Panc1 (cell line): ENCODE data around the gene KCNMA1. TPM values are rescaled to one million over a fixed set of nuclear protein-coding genes. Genes with fewer than 3 reads are reported as not detected.

Source experiments
- ATAC-seq: fragments of 200-7000 bp; cut with Tn5 transposase; 2 replicates; pipeline ENCODE4 v1.9.1; 2020; ENCODE audit warnings: mild to moderate bottlenecking, moderate library complexity
- BruUV-seq: library from RNA; stranded (reverse); fragments of 400-500 nt; replicated peaks from 2 replicates; lab custom pipeline; 2021; lab: Mats Ljungman, UMichigan
- CTCF ChIA-PET: fragments of 300-600 bp; sonication (Branson Sonifier 250); formaldehyde crosslinking; loops from one replicate; lab custom pipeline; 2022; ENCODE audit warnings: antibody characterized with exemption; lab: Charles Lee
- POLR2A ChIA-PET: fragments of 300-600 bp; sonication (Branson Sonifier 250); formaldehyde crosslinking; loops from one replicate; lab custom pipeline; 2022; ENCODE audit warnings: antibody characterized with exemption; lab: Charles Lee
- DNase-seq: peaks from one replicate; pipeline ENCODE4 v3.0.0-alpha.2; 2010; ENCODE audit warnings: low read depth, low spot score
- H3K27ac ChIP-seq: 2 replicates; pipeline ENCODE4 v1.5.1; 2011; ENCODE audit warnings: mild to moderate bottlenecking, low read length, inconsistent platforms
- H3K27me3 ChIP-seq: fragments of 200-500 bp; sonication (Bioruptor generic); 2 replicates; pipeline ENCODE4 v1.6.0; 2014; ENCODE audit warnings: low read length, inconsistent platforms; ENCODE audit not compliant: control insufficient read depth, insufficient read depth
- H3K36me3 ChIP-seq: fragments of 200-500 bp; sonication (Bioruptor generic); 2 replicates; pipeline ENCODE4 v1.5.1; 2014; ENCODE audit warnings: inconsistent platforms, mild to moderate bottlenecking, low read length, moderate library complexity; ENCODE audit not compliant: control insufficient read depth, insufficient read depth
- H3K4me1 ChIP-seq: 2 replicates; pipeline ENCODE4 v1.5.1; 2011; ENCODE audit warnings: inconsistent platforms, mild to moderate bottlenecking, low read length, moderate library complexity; ENCODE audit not compliant: control insufficient read depth, insufficient read depth
- H3K4me3 ChIP-seq, 2 experiments: 2 replicates each; pipeline ENCODE4 v1.5.1; 2011 to 2012; ENCODE audit warnings: low read depth in 2 of 2, low read length in 2 of 2, mild to moderate bottlenecking in 2 of 2, inconsistent platforms in 1 of 2, moderate library complexity in 1 of 2
- H3K9me3 ChIP-seq: fragments of 200-500 bp; sonication (Bioruptor generic); 2 replicates; pipeline ENCODE4 v1.5.1; 2014; ENCODE audit warnings: low read depth, mild to moderate bottlenecking, inconsistent platforms, low read length, moderate library complexity; ENCODE audit not compliant: control insufficient read depth, insufficient read depth
- POLR2AphosphoS5 ChIP-seq: IDR thresholded peaks from 2 replicates; pipeline ENCODE4 v1.6.1; 2012; ENCODE audit warnings: mild to moderate bottlenecking, low read depth, low read length, moderate library complexity
- REST ChIP-seq, 2 experiments: IDR thresholded peaks; 2 replicates each; pipeline ENCODE4 v1.6.1; 2011 to 2012; ENCODE audit warnings: low read depth in 2 of 2, control low read depth in 1 of 2, low read length in 1 of 2, mild to moderate bottlenecking in 1 of 2, moderate library complexity in 1 of 2; ENCODE audit not compliant: insufficient read depth in 1 of 2
- SIN3A ChIP-seq: IDR thresholded peaks from 2 replicates; pipeline ENCODE4 v1.6.1; 2012; ENCODE audit warnings: low read depth, mild to moderate bottlenecking, low read length, moderate library complexity, borderline replicate concordance; ENCODE audit not compliant: insufficient read depth
- TCF7L2 ChIP-seq: IDR thresholded peaks from 2 replicates; pipeline ENCODE4 v1.6.1; 2011; ENCODE audit warnings: mild to moderate bottlenecking, low read depth, low read length, inconsistent platforms
- in situ Hi-C: cut with HindIII; loops from 2 replicates; pipeline ENCODE4 v1.10.0; 2016; ENCODE audit warnings: low sequenced_read_pairs, low pct_unique_long_range_greater_than_20kb
- intact Hi-C: fragments of 100-400 bp; cut with micrococcal nuclease; formaldehyde crosslinking; loops from one replicate; pipeline ENCODE4 v1.10.0; 2022; ENCODE audit not compliant: unreplicated experiment
- total RNA-seq: library from RNA; stranded (reverse); gene quantifications from one replicate; pipeline ENCODE4 v1.2.1, GENCODE V29; 2021; ENCODE audit not compliant: unreplicated experiment
- TF ChIP-seq, protein P1 (sequence below): fragments of 450-650 bp; IDR thresholded peaks from 2 replicates; pipeline ENCODE4 v1.5.1; 2017; ENCODE audit warnings: mild to moderate bottlenecking

Gene KCNMA1
- total RNA-seq, 1 experiment from 2014 or later: 91.9 TPM

DNA sequence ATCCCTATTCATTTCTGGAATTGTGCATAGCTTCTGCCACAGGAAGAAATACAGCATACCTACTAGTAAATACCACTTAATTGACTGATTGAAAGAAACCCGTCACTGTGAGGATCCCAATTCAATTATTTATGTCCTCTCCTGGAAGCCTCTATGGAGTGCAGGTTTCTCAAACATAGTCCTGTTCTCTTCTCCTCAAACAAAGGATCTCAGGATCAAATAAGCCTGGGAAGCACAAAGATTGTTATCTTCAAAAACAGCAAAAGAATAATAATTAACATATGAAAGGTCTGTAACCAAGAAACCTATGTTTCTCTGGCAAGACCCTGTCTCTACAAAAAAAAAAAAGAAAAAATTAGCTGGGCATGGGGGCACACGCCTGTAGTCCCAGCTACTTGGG, 127.3 kb downstream of the KCNMA1 start:
- ChIA-PET CTCF (no interaction called here), POLR2A (interaction anchor here (0.6 to 0.7 kb wide), 2 partner anchors 66 to 110 kb away, joined by 4 to 6 read pairs; no protein-coding TSS in a partner anchor)
- DNase-seq (no peak), ATAC-seq (no peak)
- Histone ChIP-seq H3K27me3 (no peaks in the 10 kb centered on the region), H3K9me3 (no peaks in the 10 kb centered on the region), H3K4me1 (peaks cover 89% of the 10 kb centered on the region), H3K4me3 (no peak overlapping the region), H3K36me3 (no peaks in the 10 kb centered on the region), H3K27ac (peak overlapping the region; percentile 55)
- in situ Hi-C loops (no loop called here), intact Hi-C loops (loop anchor here (5.0 kb wide), 1 partner anchor 118 kb away; no protein-coding TSS in a partner anchor)
- TF ChIP-seq, protein P1, sequence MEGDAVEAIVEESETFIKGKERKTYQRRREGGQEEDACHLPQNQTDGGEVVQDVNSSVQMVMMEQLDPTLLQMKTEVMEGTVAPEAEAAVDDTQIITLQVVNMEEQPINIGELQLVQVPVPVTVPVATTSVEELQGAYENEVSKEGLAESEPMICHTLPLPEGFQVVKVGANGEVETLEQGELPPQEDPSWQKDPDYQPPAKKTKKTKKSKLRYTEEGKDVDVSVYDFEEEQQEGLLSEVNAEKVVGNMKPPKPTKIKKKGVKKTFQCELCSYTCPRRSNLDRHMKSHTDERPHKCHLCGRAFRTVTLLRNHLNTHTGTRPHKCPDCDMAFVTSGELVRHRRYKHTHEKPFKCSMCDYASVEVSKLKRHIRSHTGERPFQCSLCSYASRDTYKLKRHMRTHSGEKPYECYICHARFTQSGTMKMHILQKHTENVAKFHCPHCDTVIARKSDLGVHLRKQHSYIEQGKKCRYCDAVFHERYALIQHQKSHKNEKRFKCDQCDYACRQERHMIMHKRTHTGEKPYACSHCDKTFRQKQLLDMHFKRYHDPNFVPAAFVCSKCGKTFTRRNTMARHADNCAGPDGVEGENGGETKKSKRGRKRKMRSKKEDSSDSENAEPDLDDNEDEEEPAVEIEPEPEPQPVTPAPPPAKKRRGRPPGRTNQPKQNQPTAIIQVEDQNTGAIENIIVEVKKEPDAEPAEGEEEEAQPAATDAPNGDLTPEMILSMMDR: no peak
- TF ChIP-seq POLR2AphosphoS5: no peak
- no peak for TF ChIP-seq REST (IDR thresholded peaks at IDR 0.05; ENCODE audit: insufficient read depth in 1 of 2, low read depth in 2 of 2, low read length in 1 of 2)
- TF ChIP-seq SIN3A: no peak
- no peak for TF ChIP-seq TCF7L2
- no TSS peak for BruUV-seq

DNA sequence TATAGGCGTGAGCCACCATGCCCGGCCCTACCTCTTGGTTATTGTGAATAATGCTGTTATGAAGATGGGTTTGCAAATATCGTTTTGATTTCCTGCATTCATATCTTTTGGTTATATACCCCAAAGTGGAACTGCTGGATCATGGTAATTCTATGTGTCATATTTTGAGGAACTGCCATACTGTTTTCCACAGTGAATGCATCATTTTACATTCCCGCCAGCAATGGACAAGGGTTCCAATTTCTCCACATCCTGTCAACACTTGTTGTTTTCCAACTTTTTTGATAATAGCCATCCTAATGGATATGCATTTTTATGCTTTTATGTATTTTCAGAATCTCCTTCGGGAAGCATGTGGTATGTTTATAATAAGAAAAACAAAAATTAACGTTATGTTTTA, 128.2 kb downstream of the KCNMA1 start:
- ATAC-seq (no peak), DNase-seq (no peak)
- TSS peak; percentile 33 for BruUV-seq
- no peaks in the 10 kb centered on the region for H3K27me3 ChIP-seq
- H3K4me3 ChIP-seq: no peak overlapping the region
- intact Hi-C loops: no loop called here
- ChIA-PET POLR2A (no interaction called here), CTCF (no interaction called here)
- TF ChIP-seq, protein P1: no peak
- H3K4me1 ChIP-seq: peaks cover 89% of the 10 kb centered on the region
- H3K27ac ChIP-seq: no peak overlapping the region
- in situ Hi-C loops: no loop called here
- H3K36me3 ChIP-seq: no peaks in the 10 kb centered on the region
- H3K9me3 ChIP-seq: no peaks in the 10 kb centered on the region
